A549 treated with Mapracorat at 1 μM for 4 hours (cell line): Measurements from ENCODE around the gene KRTAP12-3. TPM values are rescaled to one million over a fixed set of nuclear protein-coding genes. Genes with fewer than 3 reads are reported as not detected.

Experiments
- total RNA-seq: library from RNA; stranded (reverse); fragments of 200-300 nt; extraction: Qiagen RNA extraction; gene quantifications from 5 replicates; pipeline ENCODE4 v1.2.3, GENCODE V29; 2022

Gene KRTAP12-3, protein sequence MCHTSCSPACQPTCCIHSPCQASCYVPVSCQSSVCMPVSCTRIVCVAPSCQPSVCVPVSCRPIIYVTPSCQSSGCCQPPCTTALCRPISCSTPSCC
- not detected in 5 replicates for total RNA-seq

DNA sequence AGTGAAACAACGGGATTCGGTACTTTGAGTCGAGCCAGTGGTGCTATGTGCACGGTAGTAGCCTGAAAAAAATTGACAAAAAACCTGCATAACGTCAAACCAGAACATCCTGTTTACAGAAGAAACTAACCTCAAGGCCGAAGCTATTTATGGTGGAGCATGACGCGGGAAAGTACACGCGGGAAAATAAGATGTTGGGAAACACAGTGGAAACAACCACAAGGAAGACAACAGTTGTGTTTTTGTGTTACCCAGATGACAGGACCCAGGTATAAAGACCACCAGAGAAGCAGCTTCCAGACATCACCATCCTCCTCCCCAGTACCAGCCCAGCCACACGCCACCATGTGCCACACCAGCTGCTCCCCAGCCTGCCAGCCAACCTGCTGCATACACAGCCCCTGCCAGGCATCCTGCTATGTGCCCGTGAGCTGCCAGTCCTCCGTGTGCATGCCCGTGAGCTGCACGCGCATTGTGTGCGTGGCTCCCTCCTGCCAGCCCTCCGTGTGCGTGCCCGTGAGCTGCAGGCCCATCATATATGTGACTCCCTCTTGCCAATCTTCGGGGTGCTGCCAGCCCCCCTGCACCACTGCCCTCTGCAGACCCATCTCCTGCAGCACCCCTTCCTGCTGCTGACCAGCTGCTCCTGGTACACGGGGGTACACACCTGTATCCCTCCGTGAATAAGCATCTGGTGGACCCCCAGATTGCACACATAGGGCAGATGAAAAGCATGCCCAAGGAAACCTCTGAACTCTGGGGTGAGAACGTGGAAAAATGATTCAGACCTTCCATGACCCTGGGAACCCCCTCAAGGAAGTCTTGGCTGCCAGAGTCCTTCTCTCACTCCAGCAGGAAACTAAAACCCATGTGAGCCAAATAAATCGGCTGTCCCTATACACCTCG lies at the start of gene KRTAP12-3:
TSS of gene KRTAP12-3 (plus strand) at position 298 of the 906 bp plus-strand sequence. CDS start at position 346, 48 bp downstream.

DNA sequence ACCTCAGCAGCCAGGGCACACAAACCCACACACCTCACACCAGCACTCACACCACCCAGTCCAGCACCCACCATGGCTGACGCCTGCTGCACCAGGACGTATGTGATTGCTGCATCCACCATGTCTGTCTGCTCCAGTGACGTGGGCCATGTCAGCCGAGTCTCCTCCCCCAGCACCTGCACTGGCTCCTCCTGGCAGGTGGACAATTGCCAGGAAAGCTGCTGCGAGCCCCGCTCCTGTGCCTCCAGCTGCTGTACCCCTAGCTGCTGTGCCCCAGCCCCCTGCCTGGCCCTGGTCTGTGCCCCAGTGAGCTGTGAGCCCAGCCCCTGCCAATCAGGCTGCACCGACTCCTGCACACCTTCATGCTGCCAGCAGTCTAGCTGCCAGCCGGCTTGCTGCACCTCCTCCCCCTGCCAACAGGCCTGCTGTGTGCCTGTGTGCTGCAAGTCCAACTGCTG lies 45.7 kb upstream of the KRTAP12-3 start, which contains the start of gene KRTAP10-8:
TSS of gene KRTAP10-8 (plus strand) at position 51 of the 458 bp plus-strand sequence. CDS start at position 73, 22 bp downstream.

DNA sequence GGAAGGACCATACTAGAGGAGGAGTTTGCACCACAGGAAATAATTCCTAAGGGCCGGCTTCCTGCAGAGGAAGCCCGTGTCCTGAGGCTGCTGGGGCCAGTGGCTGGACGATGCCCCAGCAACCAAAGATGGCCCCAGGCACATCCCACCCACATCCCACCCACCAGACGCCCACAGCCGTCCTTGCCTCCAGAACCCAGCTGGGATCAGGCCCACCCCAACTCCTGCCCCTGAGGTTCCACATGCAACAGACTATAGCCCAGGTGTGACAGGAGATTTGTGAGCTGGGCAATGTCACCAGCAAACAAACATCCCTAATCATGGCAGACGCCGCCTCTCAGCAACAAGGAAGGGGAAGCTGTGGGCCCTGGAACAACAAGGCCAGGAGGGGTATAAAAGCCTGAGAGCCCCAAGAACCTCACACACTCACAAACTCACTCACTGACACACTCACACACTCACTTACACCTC lies 31.0 kb upstream of the KRTAP12-3 start, which contains the start of gene KRTAP10-9:
TSS of gene KRTAP10-9 (plus strand) at position 421 of the 471 bp plus-strand sequence. CDS start 79 bp downstream, outside the sequence.

DNA sequence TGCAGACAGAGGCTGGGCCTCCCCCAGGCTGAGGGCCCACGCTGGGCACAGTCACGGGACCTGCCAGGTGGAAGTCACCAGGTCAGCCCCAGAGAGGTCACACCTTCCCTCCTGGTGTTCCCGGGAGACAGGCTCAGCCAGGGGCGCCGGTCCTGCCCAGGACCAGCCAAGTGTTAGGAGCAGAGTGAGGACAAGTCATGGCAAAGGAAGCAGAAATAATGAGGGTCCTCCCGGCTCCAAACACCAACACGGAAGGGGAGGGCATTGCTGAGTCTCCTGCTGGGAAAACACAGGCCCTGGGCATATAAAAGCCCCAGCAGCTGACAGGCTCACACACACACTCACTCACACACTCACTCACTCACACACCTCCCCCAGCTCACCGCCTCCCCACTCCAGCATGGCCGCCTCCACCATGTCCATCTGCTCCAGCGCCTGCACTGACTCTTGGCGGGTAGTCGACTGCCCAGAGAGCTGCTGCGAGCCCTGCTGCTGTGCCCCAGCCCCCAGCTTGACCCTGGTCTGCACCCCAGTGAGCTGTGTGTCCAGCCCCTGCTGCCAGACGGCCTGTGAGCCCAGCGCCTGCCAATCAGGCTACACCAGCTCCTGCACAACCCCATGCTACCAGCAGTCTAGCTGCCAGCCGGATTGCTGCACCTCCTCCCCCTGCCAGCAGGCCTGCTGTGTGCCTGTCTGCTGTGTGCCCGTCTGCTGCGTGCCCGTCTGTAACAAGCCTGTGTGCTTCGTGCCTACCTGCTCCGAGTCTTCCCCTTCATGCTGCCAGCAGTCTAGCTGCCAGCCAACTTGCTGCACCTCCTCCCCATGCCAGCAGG lies 20.5 kb upstream of the KRTAP12-3 start, which contains the start of gene KRTAP10-10:
TSS of gene KRTAP10-10 (plus strand) at position 339 of the 833 bp plus-strand sequence. CDS start at position 401, 62 bp downstream.

DNA sequence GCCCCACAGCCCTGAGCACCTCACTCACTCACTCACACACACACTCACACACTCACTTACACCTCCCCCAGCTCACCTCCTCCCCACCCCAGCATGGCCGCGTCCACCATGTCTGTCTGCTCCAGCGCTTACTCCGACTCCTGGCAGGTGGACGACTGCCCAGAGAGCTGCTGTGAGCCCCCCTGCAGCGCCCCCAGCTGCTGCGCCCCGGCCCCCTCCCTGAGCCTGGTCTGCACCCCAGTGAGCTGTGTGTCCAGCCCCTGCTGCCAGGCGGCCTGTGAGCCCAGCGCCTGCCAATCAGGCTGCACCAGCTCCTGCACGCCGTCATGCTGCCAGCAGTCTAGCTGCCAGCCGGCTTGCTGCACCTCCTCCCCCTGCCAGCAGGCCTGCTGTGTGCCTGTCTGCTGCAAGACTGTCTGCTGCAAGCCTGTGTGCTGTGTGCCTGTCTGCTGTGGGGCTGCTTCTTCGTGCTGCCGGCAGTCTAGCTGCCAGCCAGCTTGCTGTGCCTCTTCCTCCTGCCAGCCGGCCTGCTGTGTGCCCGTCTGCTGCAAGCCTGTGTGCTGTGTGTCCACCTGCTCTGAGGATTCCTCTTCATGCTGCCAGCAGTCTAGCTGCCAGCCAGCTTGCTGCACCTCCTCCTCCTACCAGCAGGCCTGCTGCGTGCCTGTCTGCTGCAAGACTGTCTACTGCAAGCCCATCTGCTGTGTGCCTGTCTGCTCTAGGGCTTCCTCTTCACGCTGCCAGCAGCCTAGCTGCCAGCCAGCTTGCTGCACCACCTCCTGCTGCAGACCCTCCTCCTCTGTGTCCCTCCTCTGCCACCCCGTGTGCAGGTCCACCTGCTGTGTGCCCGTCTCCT lies 11.1 kb upstream of the KRTAP12-3 start, which contains the start of gene KRTAP10-11:
TSS of gene KRTAP10-11 (plus strand) at position 49 of the 856 bp plus-strand sequence. CDS start at position 94, 45 bp downstream.

DNA sequence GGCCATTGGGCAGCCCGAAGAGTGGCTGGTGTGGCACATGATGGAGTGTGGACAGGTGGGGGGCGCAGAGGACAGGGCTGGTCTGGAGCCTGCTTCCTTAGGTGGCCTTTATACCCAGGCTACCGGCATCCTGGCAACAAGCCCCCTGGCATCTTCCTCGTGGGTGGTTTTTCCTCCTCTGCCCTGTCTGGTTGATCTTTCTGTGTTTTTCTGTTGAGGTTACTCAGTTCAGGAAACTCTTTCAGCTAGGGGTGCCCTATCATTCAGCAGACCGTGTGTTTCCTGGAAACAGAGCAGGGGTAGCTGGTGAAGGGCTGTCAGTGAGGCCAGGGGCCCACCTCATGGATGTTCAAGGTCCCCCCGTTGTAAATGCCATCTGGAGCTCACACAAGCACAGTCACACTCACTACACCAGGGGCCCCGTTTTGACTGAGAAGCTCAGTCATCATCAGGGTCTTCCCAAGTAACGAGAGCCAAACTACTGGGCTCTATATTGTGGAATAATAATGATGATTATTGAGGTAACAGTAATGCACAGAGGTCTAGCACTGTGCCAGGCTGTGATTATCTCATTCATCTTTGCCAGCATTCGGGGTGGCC lies 3.1 kb upstream of the KRTAP12-3 start, which contains the start of gene KRTAP12-4:
TSS of gene KRTAP12-4 (minus strand) at position 84 of the 600 bp plus-strand sequence. CDS start at position 39, 45 bp downstream.

DNA sequence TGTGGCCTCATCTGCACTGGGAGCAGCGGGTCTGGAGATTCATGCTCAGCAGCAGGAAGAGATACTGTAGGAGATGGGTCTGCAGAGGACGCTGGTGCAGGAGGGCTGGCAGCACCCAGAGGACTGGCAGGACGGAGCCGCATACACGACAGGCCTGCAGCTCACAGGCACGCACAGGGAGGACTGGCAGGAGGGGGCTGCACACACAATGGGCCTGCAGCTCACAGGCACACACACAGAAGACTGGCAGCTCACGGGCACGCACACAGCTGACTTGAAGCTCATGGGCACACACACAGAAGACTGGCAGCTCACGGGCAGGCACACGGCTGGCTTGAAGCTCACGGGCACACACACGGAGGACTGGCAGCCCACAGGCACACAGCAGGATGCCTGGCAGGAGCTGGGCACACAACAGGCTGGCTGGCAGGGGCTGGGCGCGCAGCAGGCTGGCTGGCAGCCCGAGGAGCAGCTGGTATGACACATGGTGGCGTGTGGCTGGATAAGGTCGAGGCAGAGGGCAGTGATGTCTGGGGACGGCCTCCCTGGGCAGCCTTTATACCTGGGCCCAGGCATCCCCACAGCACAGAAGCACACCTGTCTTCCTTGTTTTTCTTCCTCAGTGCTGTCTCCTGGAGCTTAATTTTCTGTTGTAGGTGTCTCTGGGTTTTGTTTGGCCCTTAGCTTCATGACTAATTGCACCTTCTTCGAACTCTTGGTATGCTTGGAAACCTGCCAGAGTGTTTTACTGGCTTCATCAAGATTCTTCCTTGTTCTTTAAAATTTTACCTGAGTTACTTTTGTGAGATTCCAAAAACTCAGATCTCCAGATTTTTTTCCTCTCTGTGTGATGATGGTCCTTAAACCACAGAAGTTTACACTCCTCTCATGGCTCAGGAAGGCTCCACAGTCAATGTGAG lies 8.9 kb downstream of the KRTAP12-3 start, which contains the start of gene KRTAP12-2:
TSS of gene KRTAP12-2 (minus strand) at position 527 of the 920 bp plus-strand sequence. CDS start at position 486, 41 bp downstream.

DNA sequence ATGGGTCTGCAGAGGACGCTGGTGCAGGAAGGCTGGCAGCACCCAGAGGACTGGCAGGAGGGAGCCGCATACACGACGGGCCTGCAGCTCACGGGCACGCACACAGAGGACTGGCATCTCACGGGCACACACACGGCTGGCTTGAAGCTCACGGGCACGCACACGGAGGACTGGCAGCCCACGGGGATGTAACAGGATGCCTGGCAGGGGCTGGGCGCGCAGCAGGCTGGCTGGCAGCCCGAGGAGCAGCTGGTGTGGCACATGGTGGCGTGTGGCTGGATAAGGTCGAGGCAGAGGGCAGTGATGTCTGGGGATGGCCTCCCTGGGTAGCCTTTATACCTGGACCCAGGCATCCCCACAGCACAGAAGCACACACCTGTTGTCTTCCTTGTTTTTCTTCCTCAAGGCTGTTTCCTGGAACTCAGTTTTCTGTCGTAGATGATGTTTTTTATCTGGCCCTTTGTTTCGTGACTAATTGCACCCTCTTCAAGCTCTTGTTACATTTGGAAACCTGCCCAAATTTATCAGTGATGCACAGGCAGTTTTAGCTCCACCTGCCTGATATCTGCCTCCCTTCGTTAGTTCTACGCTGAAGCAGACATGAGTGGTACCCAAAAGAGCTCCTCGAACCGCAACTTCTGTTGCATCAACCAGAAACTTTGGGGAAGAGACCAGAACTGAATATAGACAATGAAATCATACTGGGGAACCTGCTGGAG lies 24.3 kb downstream of the KRTAP12-3 start, which contains the start of gene KRTAP12-1:
TSS of gene KRTAP12-1 (minus strand) at position 303 of the 719 bp plus-strand sequence. CDS start at position 263, 40 bp downstream.

DNA sequence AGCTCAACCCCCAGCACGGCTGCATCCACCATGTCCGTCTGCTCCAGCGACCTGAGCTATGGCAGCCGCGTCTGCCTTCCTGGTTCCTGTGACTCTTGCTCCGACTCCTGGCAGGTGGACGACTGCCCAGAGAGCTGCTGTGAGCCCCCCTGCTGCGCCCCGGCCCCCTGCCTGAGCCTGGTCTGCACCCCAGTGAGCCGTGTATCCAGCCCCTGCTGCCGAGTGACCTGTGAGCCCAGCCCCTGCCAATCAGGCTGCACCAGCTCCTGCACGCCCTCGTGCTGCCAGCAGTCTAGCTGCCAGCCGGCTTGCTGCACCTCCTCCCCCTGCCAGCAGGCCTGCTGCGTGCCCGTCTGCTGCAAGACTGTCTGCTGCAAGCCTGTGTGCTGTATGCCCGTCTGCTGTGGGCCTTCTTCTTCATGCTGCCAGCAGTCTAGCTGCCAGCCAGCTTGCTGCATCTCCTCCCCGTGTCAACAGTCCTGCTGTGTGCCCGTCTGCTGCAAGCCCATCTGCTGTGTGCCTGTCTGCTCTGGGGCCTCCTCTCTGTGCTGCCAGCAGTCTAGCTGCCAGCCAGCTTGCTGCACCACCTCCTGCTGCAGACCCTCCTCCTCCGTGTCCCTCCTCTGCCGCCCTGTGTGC lies 39.6 kb downstream of the KRTAP12-3 start, which contains the start of gene KRTAP10-12:
TSS of gene KRTAP10-12 (plus strand) at position 1 of the 639 bp plus-strand sequence. CDS start at position 31, 30 bp downstream.

Other genes starting within 250 kb of the KRTAP12-3 start
- 1.5 to 2.3 TPM (median 2.1 TPM) in 5 replicates for gene LRRC3, start 202.4 kb upstream of the KRTAP12-3 start, total RNA-seq
- gene KRTAP10-1, start 117.7 kb upstream of the KRTAP12-3 start, total RNA-seq: not detected in 5 replicates
- not detected in 5 replicates for gene KRTAP10-2, start 106.4 kb upstream of the KRTAP12-3 start, total RNA-seq
- not detected in 5 replicates for gene KRTAP10-3, start 99.1 kb upstream of the KRTAP12-3 start, total RNA-seq
- not detected in 5 replicates for gene KRTAP10-4, start 84.2 kb upstream of the KRTAP12-3 start, total RNA-seq
- gene KRTAP10-5, start 77.3 kb upstream of the KRTAP12-3 start, total RNA-seq: not detected in 5 replicates
- not detected in 5 replicates for gene KRTAP10-6, start 65.4 kb upstream of the KRTAP12-3 start, total RNA-seq
- gene KRTAP10-7, start 57.3 kb upstream of the KRTAP12-3 start, total RNA-seq: not detected in 5 replicates
- not detected in 5 replicates for gene KRTAP10-8, start 45.9 kb upstream of the KRTAP12-3 start, total RNA-seq
- gene KRTAP10-9, start 30.8 kb upstream of the KRTAP12-3 start, total RNA-seq: not detected in 5 replicates
- gene KRTAP10-10, start 20.6 kb upstream of the KRTAP12-3 start, total RNA-seq: not detected in 5 replicates
- not detected in 5 replicates for gene KRTAP10-11, start 11.5 kb upstream of the KRTAP12-3 start, total RNA-seq
- not detected in 5 replicates for gene KRTAP12-4, start 3.3 kb upstream of the KRTAP12-3 start, total RNA-seq
- not detected in 5 replicates for gene KRTAP12-2, start 9.0 kb downstream of the KRTAP12-3 start, total RNA-seq
- gene KRTAP12-1, start 24.2 kb downstream of the KRTAP12-3 start, total RNA-seq: not detected in 5 replicates
- not detected in 5 replicates for gene KRTAP10-12, start 39.2 kb downstream of the KRTAP12-3 start, total RNA-seq
- gene TSPEAR, start 53.6 kb downstream of the KRTAP12-3 start, total RNA-seq: not detected in 5 replicates
- gene UBE2G2, start 143.9 kb downstream of the KRTAP12-3 start, total RNA-seq: 29.4 to 38.6 TPM (median 32.5 TPM) in 5 replicates
- gene SUMO3, start 160.1 kb downstream of the KRTAP12-3 start, total RNA-seq: 58.7 to 71.6 TPM (median 69.0 TPM) in 5 replicates
- gene PTTG1IP, start 215.8 kb downstream of the KRTAP12-3 start, total RNA-seq: 86.5 to 99.6 TPM (median 97.4 TPM) in 5 replicates